Epithelial cell of prostate (primary cell): ENCODE measurements around the gene KIF18B.

ENCODE experiments used
- DNase-seq: peaks from one replicate; pipeline ENCODE4 v3.0.0-alpha.2; 2011; ENCODE audit warnings: low read depth, low spot score
- H3K27ac ChIP-seq: fragments of 450-650 bp; 2 replicates; pipeline ENCODE4 v1.5.1; 2017; ENCODE audit warnings: mild to moderate bottlenecking

Gene KIF18B

DNA sequence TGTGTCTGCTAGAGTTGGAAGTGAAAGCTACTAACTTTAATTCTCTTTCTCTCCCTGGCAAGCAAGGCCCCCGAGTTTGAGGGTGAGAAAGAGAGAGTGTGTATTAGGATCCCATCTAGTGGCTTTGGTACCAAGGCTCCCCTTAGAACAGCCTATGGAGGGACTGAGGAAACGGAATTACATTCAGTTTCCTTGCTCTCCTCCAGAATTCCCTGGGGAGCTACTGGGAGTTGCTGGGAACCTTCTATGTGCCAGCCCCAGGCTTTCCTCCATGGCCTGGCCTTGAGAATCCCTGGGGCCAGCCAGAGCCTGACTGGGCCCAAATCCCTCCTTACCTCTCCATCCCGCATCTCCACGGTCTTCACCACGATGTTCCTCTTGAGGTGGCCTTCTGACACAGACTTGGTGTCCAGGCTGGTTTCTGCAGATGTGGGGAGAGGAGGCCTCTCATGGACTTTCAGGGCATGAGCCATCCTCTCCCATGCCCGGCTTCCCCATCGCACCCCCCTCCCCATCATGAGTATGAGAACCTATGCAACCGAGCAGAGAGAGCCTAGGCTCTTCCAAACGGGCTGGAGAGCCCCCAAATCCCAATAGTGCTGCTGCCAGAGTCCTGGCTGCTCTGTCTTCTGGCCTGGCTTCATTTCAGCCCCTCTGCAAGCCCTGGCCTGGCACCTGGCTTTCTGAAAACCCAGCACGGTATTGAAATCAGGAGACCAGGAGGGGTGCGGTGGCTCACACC is 39.7 kb downstream of the KIF18B start:
- H3K27ac ChIP-seq = no peak overlapping the region
- DNase-seq = no peak

GRCh38 chr17:44906763-44907728 is 40.5 kb downstream of the KIF18B start:
- no peak for DNase-seq
- no peak overlapping the region for H3K27ac ChIP-seq

- DNase-seq = no peak
- H3K27ac ChIP-seq = peak overlapping the region; percentile 32
Observed at GRCh38 chr17:44906010-44906646, 41.4 kb downstream of the KIF18B start.

DNA sequence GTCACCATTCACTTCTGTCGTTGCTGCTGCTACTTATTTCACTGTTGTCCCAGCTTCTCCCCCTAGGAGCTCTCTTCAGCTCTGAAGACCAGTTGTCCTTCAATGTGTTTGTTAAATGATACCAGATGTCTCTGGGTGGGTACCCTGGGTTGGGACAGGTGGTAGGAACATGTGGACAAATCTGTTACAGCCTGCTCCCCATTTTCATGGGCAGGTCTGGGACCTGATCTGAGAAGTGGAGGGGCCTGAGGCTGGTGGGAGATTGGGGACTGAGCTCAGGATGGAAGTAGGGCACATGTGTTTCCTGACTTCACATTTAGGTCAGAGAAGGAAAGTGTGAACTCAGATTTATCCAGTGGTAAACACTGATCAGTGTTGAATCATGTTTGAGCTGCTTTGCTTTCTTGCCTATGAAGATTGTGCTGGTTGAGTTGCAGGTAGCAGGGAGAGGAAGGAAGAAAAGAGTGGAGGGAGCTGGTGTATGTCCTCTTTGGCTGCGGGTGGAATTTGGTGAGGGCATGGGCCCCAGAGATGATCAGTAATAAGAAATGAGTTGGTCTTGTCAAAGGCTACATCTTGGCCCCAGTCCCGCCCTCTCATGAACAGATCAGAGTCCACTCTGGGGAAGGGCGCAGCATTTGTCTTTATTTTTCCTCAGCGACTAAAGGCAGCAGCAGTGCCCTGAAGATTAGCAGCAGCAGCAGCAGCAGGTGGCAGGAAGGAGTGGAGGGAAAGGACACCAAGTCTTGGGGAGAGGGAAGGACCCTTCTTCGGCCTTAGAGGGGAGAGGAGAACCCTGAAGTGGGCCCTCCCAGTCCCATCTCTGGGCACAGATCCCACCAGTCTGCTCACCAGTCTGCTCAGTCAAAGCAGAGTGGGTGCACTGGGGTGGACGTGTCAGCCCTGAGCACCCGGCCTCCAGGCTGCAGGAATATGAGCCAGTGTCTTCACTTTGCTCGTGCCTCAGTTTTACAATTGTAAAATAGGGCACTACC is 42.3 kb downstream of the KIF18B start:
- DNase-seq = no peak
- H3K27ac ChIP-seq = peak overlapping the region; percentile 32

DNA sequence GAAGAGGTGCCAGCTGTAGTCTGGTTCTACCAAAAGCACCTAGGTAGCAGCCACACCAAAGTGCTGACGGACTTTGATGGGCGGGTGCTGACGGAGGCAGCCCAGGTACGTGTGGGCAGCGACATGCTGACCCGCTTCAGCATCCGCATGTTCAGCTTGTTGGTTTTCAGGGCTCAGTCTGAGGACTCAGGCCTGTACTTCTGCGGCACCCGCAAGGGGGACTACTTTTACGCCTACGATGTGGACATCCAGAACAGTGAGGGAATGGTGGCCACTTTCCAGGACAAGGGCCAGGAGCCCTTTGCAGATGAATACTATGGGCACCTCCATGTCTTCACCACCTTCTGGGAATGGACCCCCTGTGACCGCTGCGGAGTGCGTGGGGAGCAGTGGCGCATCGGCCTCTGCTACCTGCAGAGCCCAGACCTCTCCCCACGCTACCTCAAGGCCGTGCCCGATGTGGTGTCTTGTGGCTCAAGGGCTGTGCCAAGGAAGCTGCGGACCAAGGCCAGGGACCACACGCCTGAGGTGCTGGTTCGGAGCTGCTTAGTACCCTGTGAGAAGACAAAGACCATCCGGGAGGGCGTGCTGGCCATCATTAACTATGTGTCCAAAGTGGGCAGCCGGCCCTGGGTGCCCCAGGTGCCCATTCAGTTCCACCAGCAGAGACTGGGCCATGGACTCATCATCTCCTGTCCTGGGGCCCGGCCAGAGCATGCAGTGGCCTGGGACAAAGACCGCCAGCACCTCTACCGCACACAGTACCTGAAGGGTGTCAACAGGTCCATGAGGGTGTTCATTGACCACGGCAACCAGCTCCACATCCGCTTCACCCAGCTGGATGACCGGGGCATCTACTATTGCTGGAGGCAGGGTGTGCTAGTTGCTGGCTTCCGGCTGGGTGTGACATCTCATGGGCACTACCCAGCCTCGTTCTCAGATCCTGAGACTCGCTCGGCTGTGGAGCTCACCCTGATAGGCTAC is 43.3 kb downstream of the KIF18B start:
- DNase-seq = no peak
- H3K27ac ChIP-seq = no peak overlapping the region

GRCh38 chr17:44903012-44903685 is 44.4 kb downstream of the KIF18B start:
- no peak for DNase-seq
- H3K27ac ChIP-seq = no peak overlapping the region

DNA sequence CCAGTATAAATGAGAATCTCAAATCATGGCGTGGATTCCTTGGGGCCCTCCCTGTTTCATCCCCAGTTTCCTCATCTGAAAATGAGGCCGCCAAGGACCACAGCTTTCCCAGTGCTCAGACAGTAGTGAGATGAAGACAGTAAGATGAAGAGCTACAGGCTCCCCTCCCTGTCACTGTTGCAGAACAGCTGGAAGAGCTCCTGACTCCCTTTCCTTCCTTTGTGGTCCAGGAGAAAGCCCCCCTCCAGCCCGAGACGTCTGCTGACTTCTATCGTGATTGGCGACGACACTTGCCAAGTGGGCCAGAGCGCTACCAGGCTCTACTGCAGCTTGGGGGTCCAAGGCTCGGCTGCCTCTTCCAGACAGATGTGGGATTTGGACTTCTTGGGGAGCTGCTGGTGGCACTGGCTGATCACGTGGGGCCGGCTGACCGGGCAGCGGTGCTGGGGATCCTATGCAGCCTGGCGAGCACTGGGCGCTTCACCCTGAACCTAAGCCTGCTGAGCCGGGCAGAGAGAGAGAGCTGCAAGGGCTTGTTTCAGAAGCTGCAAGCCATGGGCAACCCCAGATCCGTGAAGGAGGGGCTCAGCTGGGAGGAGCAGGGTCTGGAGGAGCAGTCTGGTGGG is 45.3 kb downstream of the KIF18B start:
- DNase-seq = no peak
- H3K27ac ChIP-seq = no peak overlapping the region

DNA sequence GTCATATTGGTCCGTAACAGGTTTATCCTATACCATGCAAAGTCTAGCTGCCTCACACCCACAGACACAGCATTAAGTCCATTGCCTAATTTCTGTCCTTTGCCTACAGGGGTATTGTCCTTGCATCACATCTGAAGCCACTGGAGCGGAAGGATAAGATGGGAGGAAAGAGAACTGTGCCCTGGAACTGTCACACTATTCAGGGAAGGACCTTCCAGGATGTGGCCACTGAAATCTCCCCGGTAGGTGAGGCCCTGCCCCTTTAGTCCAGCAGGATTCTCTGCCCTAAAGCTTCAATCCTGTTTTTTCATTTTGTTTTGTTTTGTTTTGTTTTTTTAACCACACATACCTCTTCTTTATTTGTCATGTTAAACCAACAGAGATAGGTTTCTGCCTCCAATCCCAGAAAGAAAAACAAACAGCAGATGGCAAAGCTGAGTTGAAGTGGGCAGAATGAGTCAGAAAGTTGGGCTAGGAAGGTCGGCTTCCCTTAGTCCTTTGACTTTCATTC is 46.1 kb downstream of the KIF18B start:
- no peak overlapping the region for H3K27ac ChIP-seq
- DNase-seq = no peak

DNA sequence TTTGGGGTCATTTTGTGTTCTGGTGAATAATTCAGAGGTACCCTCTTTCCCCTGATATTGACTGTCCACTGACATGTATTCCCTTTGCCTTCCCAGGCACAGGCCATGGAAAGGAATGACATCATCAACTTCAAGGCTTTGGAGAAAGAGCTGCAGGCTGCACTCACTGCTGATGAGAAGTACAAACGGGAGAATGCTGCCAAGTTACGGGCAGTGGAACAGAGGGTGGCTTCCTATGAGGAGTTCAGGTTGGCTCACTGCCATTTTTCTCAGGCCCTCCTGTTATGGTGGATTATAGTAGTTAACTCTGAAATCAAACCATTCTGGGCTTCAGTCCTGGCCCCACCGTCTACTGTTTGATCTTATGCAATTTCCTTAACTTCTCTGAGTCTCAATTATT is 46.7 kb downstream of the KIF18B start:
- no peak for DNase-seq
- H3K27ac ChIP-seq = no peak overlapping the region

- H3K27ac ChIP-seq = peak within 1 kb of the TSS; percentile 83
- peak; percentile 48 for DNase-seq
Observed at GRCh38 chr17:44899074-44899782, 48.3 kb downstream of the KIF18B start, which contains the start of gene EFTUD2. TSS of gene EFTUD2 (minus strand) at chr17:44899445. CDS start at chr17:44894521, 4,924 bp downstream.

- peak overlapping the region; percentile 83 for H3K27ac ChIP-seq
- DNase-seq = no peak
Observed at GRCh38 chr17:44898768-44899073, 48.9 kb downstream of the KIF18B start.

DNA sequence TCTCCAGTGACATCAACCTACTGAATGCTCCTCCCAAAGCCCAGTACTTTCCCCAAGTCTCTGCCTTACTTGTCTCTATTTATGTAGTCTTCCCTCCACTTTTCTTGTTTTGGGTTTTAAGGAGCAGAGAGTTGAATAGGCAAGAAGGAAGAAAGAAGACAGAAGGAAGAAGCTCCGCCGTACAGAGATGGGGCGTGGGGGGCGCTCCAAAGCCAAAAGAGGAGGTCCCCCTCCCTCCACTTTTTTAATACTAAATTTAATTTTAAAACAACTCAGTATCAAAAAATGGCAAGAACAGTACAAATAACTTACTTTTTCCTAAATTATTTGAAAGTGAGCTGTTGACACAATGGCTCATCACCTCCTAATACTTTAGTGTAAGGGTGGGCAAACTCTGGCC is 52.9 kb downstream of the KIF18B start:
- DNase-seq = no peak
- no peak overlapping the region for H3K27ac ChIP-seq

DNA sequence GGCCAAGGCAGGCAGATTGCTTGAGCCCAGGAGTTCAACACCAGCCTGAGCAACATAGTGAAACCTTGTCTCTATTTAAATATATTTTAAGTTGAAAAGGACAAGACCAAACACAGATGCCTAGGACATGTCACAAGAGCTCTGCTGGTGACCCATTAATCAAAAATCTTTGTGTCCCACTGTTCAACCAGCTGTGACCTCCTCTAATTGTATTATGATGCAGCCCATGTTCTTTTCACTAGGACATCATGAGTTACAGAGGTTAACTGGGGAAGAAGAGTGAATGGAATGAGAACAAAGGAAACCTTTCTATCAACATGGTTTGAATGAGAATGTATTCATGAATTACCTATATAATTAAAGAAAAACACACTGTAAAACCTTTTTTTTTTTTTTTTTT is 55.3 kb downstream of the KIF18B start:
- DNase-seq = no peak
- H3K27ac ChIP-seq = no peak overlapping the region

GRCh38 chr17:44889003-44889402 is 58.6 kb downstream of the KIF18B start:
- no peak overlapping the region for H3K27ac ChIP-seq
- DNase-seq = no peak

GRCh38 chr17:44887971-44888954 is 59.3 kb downstream of the KIF18B start:
- no peak for DNase-seq
- H3K27ac ChIP-seq = no peak overlapping the region

DNA sequence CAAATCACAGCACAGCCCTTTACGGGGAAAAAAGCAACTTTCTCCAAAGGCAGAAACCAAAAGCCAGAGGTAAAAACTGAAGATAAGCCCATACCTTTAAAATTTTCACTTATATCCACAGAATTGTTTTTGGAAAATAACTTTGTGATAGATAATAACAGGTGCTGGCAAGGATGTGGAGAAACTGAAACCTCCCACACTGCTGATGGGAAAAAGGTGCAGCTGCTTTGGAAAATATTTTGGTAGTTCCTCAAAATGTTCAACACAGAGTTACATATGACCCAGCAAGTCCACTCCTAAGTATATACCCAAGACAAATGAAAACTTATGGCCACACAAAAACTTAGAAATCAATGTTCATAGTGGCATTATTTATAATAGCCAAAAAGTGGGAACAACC is 60.6 kb downstream of the KIF18B start:
- DNase-seq = no peak
- H3K27ac ChIP-seq = no peak overlapping the region
